ENCODE results near the gene ADSS1.

GRCh38 chr14:104788873-104789663 is 65.0 kb downstream of the ADSS1 start:
- TF ChIP-seq EZH2 (IDR thresholded peaks at IDR 0.05; ENCODE audit: borderline replicate concordance, low read depth, low read length, poor library complexity, severe bottlenecking), result no peak
- no peak for TF ChIP-seq CTCF (conservative IDR thresholded peaks at IDR 0.05; ENCODE audit: low read depth, low read length)
